Smooth muscle cell (in vitro differentiated cells): ENCODE results near the gene MYOD1. TPM values are rescaled to one million over a fixed set of nuclear protein-coding genes. Genes with fewer than 3 reads are reported as not detected.

Experiments
- DNase-seq: peaks from one replicate; lab custom pipeline; 2025; ENCODE audit not compliant: unreplicated experiment; lab: John Stamatoyannopoulos, UW
- H2AFZ ChIP-seq: fragments of 200-600 bp; sonication (generic); 2 replicates; pipeline ENCODE4 v1.6.0; 2016; ENCODE audit warnings: antibody characterized with exemption, low read depth, mild to moderate bottlenecking
- H3F3A ChIP-seq: fragments of 200-600 bp; sonication (generic); 2 replicates; pipeline ENCODE4 v1.6.0; 2017; ENCODE audit warnings: antibody characterized with exemption, low read depth
- H3K27ac ChIP-seq: fragments of 200-600 bp; sonication (generic); 2 replicates; pipeline ENCODE4 v1.5.1; 2016; ENCODE audit warnings: low read depth, mild to moderate bottlenecking
- H3K27me3 ChIP-seq: fragments of 200-600 bp; sonication (generic); 2 replicates; pipeline ENCODE4 v1.6.1; 2016; ENCODE audit warnings: low read depth, mild to moderate bottlenecking
- H3K36me3 ChIP-seq: fragments of 200-600 bp; sonication (generic); 2 replicates; pipeline ENCODE4 v1.5.1; 2016; ENCODE audit warnings: low read depth
- H3K4me1 ChIP-seq: fragments of 200-600 bp; sonication (generic); 2 replicates; pipeline ENCODE4 v1.5.1; 2016; ENCODE audit warnings: low read depth
- H3K4me2 ChIP-seq: fragments of 200-600 bp; sonication (generic); 2 replicates; pipeline ENCODE4 v1.6.0; 2016; ENCODE audit warnings: mild to moderate bottlenecking
- H3K4me3 ChIP-seq: fragments of 200-600 bp; sonication (generic); 2 replicates; pipeline ENCODE4 v1.5.1; 2016; ENCODE audit warnings: mild to moderate bottlenecking
- H3K79me2 ChIP-seq: fragments of 200-600 bp; sonication (generic); 2 replicates; pipeline ENCODE4 v1.6.0; 2016; ENCODE audit warnings: low read depth, mild to moderate bottlenecking
- H3K9ac ChIP-seq: fragments of 200-600 bp; sonication (generic); 2 replicates; pipeline ENCODE4 v1.6.0; 2016; ENCODE audit warnings: low read depth
- H3K9me3 ChIP-seq: fragments of 200-600 bp; sonication (generic); replicated peaks from 2 replicates; pipeline ENCODE4 v1.5.1; 2016; ENCODE audit warnings: low read depth
- H4K20me1 ChIP-seq: fragments of 200-600 bp; sonication (generic); 2 replicates; pipeline ENCODE4 v1.6.0; 2016; ENCODE audit warnings: low read depth
- CTCF ChIP-seq: fragments of 200-600 bp; sonication (generic); IDR thresholded peaks from 2 replicates; pipeline ENCODE4 v1.5.1; 2017; ENCODE audit warnings: borderline replicate concordance, mild to moderate bottlenecking, antibody characterized with exemption; ENCODE audit not compliant: insufficient read depth, poor library complexity, severe bottlenecking
- WGBS: methylation state at CpG from one replicate; pipeline ENCODE4 v1.1.7; 2016; ENCODE audit warnings: low lambda C conversion rate; 5-methylcytosine and 5-hydroxymethylcytosine counted together
- polyA plus RNA-seq: library from polyadenylated mRNA; unstranded; fragments of >200 nt; fragmentation: Nextera tagmentation; extraction: Ambion mirVana; gene quantifications from 2 replicates; pipeline ENCODE4 v1.2.1, GENCODE V29; 2016
- total RNA-seq: library from RNA; depleted of rRNA; stranded (reverse); fragments of >200 nt; gene quantifications from 2 replicates; pipeline ENCODE4 v1.2.3, GENCODE V29; 2014

MYOD1 gene
- total and polyA plus RNA-seq, 2 experiments from 2014 or later = not detected

- 77% methylated on average over 12 of the region's 12 CpGs for WGBS
- H3K27me3 ChIP-seq = peaks cover 88% of the 10 kb centered on the region
Measured at GRCh38 chr11:17736579-17736893, 17.2 kb downstream of the MYOD1 start.

DNA sequence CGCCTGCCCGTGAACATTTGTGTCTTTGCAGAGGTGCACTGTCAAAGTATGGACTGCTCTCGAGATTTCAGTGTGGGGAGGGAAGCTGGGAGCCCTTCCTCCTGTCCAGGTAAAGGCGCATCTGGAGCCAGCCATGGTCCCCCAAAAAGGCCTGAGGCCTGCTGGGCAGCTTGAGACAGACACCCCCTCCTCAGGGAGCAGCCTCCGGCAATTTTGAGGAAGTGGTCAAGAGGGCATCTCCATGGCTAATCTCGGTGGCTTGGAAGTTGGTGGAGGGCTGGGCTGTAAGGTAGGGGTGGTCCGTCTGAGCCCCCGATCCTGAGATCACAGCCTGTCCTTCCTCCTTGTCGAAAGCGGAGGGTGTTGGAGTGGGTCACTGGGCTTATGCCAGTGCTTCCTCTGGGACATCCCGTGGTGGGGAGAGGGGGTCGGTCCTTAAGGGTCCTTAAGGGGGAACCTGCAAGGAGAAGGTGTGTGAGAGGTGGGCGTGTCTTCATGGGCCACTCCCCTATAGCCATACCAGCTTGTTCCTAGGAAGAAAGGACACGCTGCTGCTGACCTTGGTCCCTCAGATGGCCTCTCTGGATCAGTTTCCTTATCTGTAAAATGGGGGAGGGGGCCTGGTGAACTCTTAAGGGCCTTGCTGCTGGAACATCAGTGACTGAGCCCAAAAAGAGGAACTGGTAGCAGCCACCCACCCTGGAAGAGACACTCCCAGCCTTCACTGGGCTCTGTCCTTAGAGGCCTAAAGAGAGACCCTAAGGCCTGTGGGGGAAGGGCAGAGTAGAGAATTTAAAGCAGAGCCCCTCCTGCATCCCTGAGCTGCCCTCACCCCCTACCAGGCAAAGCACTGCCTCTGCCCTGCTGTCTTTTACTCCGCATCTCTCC is 17.8 kb downstream of the MYOD1 start:
- no peak overlapping the region for H3K9ac ChIP-seq
- H3K9me3 ChIP-seq = no peaks in the 10 kb centered on the region
- H4K20me1 ChIP-seq = no peaks in the 10 kb centered on the region
- no peak overlapping the region for H2AFZ ChIP-seq
- no peak overlapping the region for H3K4me2 ChIP-seq
- no peaks in the 10 kb centered on the region for H3K79me2 ChIP-seq
- H3K4me1 ChIP-seq = peaks cover 6% of the 10 kb centered on the region
- no peak overlapping the region for H3K27ac ChIP-seq
- no peak for TF ChIP-seq CTCF
- no peak overlapping the region for H3K4me3 ChIP-seq
- no peaks in the 10 kb centered on the region for H3F3A ChIP-seq
- DNase-seq = no peak
- 85% methylated on average over 15 of the region's 15 CpGs for WGBS
- peaks cover 82% of the 10 kb centered on the region for H3K27me3 ChIP-seq
- no peaks in the 10 kb centered on the region for H3K36me3 ChIP-seq

More at GRCh38 chr11:17736579-17736893, 17.2 kb downstream of the MYOD1 start:
- Histone ChIP-seq H3K4me2 (no peak overlapping the region), H3K4me3 (no peak overlapping the region), H2AFZ (no peak overlapping the region), H4K20me1 (no peaks in the 10 kb centered on the region), H3K36me3 (no peaks in the 10 kb centered on the region), H3F3A (no peaks in the 10 kb centered on the region), H3K9ac (no peak overlapping the region), H3K27ac (no peak overlapping the region), H3K9me3 (no peaks in the 10 kb centered on the region), H3K4me1 (peaks cover 6% of the 10 kb centered on the region), H3K79me2 (no peaks in the 10 kb centered on the region)
- no peak for DNase-seq
- TF ChIP-seq CTCF = no peak

- Histone ChIP-seq H3K4me2 (no peak overlapping the region), H3K27ac (no peak overlapping the region), H3K9me3 (no peaks in the 10 kb centered on the region), H3K4me1 (peaks cover 6% of the 10 kb centered on the region), H3K79me2 (no peaks in the 10 kb centered on the region), H3K27me3 (peaks cover 71% of the 10 kb centered on the region), H4K20me1 (no peaks in the 10 kb centered on the region), H3F3A (no peaks in the 10 kb centered on the region), H3K4me3 (no peak overlapping the region), H3K36me3 (no peaks in the 10 kb centered on the region), H3K9ac (no peak overlapping the region), H2AFZ (no peak overlapping the region)
- no peak for TF ChIP-seq CTCF
- no peak for DNase-seq
- WGBS = 70% methylated on average over 10 of the region's 10 CpGs
Measured at GRCh38 chr11:17738151-17738973, 19.0 kb downstream of the MYOD1 start.
